Right lobe of liver (tissue), 6 donors: ENCODE results near the gene WDR73. TPM values are rescaled to one million over a fixed set of nuclear protein-coding genes. Genes with fewer than 3 reads are reported as not detected.
A peak's percentile ranks its signal among the peaks of the same experiment; 100 is the strongest.

Source experiments
- ATAC-seq, 4 donors: fragments of 200-7000 bp; cut with Tn5 transposase; one replicate each; pipeline ENCODE4 v1.9.1; 2020; ENCODE audit warnings: mild to moderate bottlenecking in 4 of 4, moderate library complexity in 4 of 4
- DNase-seq, 3 donors: peaks; one replicate each; pipeline ENCODE4 v3.0.0-alpha.2; 2020
- H3K27ac ChIP-seq, 3 donors: fragments of 200-600 bp; one replicate each; pipeline ENCODE4 v1.8.0; 2022
- H3K27me3 ChIP-seq, 2 donors: fragments of 200-600 bp; one replicate each; pipeline ENCODE4 v1.8.0; 2022
- H3K36me3 ChIP-seq, 4 donors: fragments of 200-600 bp; sonication (generic) in 1 of 4; one replicate each; pipeline versions ENCODE4 v1.5.1 to v1.8.0; 2017 to 2022; ENCODE audit warnings: control low read depth in 1 of 4
- H3K4me1 ChIP-seq, 4 donors: fragments of 200-600 bp; sonication (generic) in 1 of 4; one replicate each; pipeline versions ENCODE4 v1.5.1 to v1.8.0; 2017 to 2022; ENCODE audit warnings: control low read depth in 1 of 4
- H3K4me3 ChIP-seq, 3 donors: fragments of 200-600 bp; one replicate each; pipeline ENCODE4 v1.8.0; 2022
- H3K9me3 ChIP-seq, 4 donors: fragments of 200-600 bp; sonication (generic) in 1 of 4; one replicate each; pipeline versions ENCODE4 v1.5.1 to v1.8.0; 2017 to 2022; ENCODE audit warnings: control low read depth in 1 of 4
- CTCF ChIP-seq, 4 donors: fragments of 200-600 bp in 3 of 4; fragments of 450-650 bp in 1 of 4; IDR thresholded peaks; one replicate each; pipeline versions ENCODE4 v1.5.1 to v1.8.0; 2016 to 2022; ENCODE audit warnings: antibody characterized with exemption in 4 of 4, mild to moderate bottlenecking in 2 of 4
- POLR2A ChIP-seq: fragments of 450-650 bp; IDR thresholded peaks from one replicate; pipeline ENCODE4 v1.6.1; 2017; ENCODE audit warnings: antibody characterized with exemption, mild to moderate bottlenecking
- WGBS: methylation state at CpG from one replicate; pipeline ENCODE4 v1.1.6; 2018; ENCODE audit warnings: low coverage, low lambda C conversion rate; ENCODE audit not compliant: insufficient coverage; ENCODE audit errors: missing lambda C conversion rate; 5-methylcytosine and 5-hydroxymethylcytosine counted together
- intact Hi-C, 2 donors: fragments of 100-400 bp; cut with DNase I; formaldehyde crosslinking; loops; one replicate each; pipeline versions ENCODE4 v1.11.2 to v1.14.1; 2022
- long read RNA-seq: library from polyadenylated mRNA; unstranded; transcript quantifications from one replicate; pipeline ENCODE4 v2.0.0, GENCODE V29; 2019
- total RNA-seq, 6 experiments: library from RNA; depleted of rRNA in 2 of 6; stranded (reverse); fragments of >200 nt in 2 of 6; fragmentation: NEBNext Ultra II Directional in 3 of 6; extraction: Animal tissue kit (Norgen Biotek cat#: 25700) in 3 of 6; gene quantifications; one replicate each; pipeline versions ENCODE4 v1.1.0 to v1.2.4, GENCODE V29; 2016 to 2023
- donor health status: DM: no; HTN: yes; CAD: no.
- donor health status: DM: no; HTN: no; CAD: no.
- donor health status: DM: no; HTN: no; CAD: no.
- donor health status: DM: no; HTN: yes; CAD: no.
- donor health status: DM: no; HTN: yes; CAD: no.

WDR73 gene
- 10 to 100 TPM in 1 of 6 experiments, 1 to 10 TPM in 5; 6.3 to 11.1 (median 8.1) TPM for total RNA-seq
- long read RNA-seq, partial matches to known transcripts = 1 of 3 reads
- long read RNA-seq, other reads (novel, unspliced or antisense) = 2 of 3 reads

GRCh38 chr15:84653910-84654688 is at the start of gene WDR73:
TSS of gene WDR73 (minus strand) at chr15:84654283. CDS start at chr15:84654274, 9 bp downstream.
- under 1% methylated on average over 36 of the region's 49 CpGs for WGBS
- intact Hi-C loops = loop anchor here in 1 of 2 donors (10.0 kb wide), 2 partner anchors 61 to 231 kb away; partner anchors contain the start of genes SEC11A and SLC28A1
- Histone ChIP-seq H3K27me3 (no peaks in the 10 kb centered on the region), H3K27ac (peak within 1 kb of the TSS; percentile 59 to 75 (median 73)), H3K36me3 (peaks cover 0 to 20% (median 4%) of the 10 kb centered on the region in 4 donors), H3K4me1 (peaks cover 0 to 15% (median 0%) of the 10 kb centered on the region in 4 donors), H3K4me3 (peak within 1 kb of the TSS; percentile 77 to 98 (median 79)), H3K9me3 (no peaks in the 10 kb centered on the region)
- TF ChIP-seq POLR2A (peak; percentile 51), CTCF (IDR thresholded peaks at IDR 0.05) (no peak)
- DNase-seq = peak; percentile 98
- ATAC-seq = peak; percentile 89 to 91 (median 90)

- DNase-seq = peak in 1 of 3 donors; percentile 76
- 58% methylated on average over 5 of the region's 5 CpGs for WGBS
- Histone ChIP-seq H3K27me3 (no peaks in the 10 kb centered on the region), H3K9me3 (no peaks in the 10 kb centered on the region), H3K36me3 (no peaks in the 10 kb centered on the region), H3K4me3 (no peak overlapping the region), H3K4me1 (peaks cover 0 to 27% (median 10%) of the 10 kb centered on the region in 4 donors), H3K27ac (peak overlapping the region in 1 of 3 donors; percentile 38)
- intact Hi-C loops = no loop called here
- no peak for TF ChIP-seq CTCF (IDR thresholded peaks at IDR 0.05)
- TF ChIP-seq POLR2A = no peak
- ATAC-seq = peak; percentile 46 to 82 (median 56)
Measured at GRCh38 chr15:84703808-84704207, 49.7 kb upstream of the WDR73 start.

GRCh38 chr15:84702961-84703482 is 48.9 kb upstream of the WDR73 start:
- H3K4me3 ChIP-seq = no peak overlapping the region
- TF ChIP-seq CTCF (IDR thresholded peaks at IDR 0.05) (no peak), POLR2A (no peak)
- ATAC-seq (peak; percentile 88 to 93 (median 90)), DNase-seq (peak in 1 of 3 donors; percentile 80)
- H3K4me1 ChIP-seq = peaks cover 0 to 28% (median 12%) of the 10 kb centered on the region in 4 donors
- intact Hi-C loops = no loop called here
- H3K9me3 ChIP-seq = no peaks in the 10 kb centered on the region
- 23% methylated on average over 2 of the region's 4 CpGs for WGBS
- H3K36me3 ChIP-seq = no peaks in the 10 kb centered on the region
- H3K27me3 ChIP-seq = no peaks in the 10 kb centered on the region
- H3K27ac ChIP-seq = peak overlapping the region in 2 of 3 donors; percentile 33 to 38

GRCh38 chr15:84699538-84700191 is 45.6 kb upstream of the WDR73 start:
- H3K27me3 ChIP-seq = no peaks in the 10 kb centered on the region
- no peak for ATAC-seq
- DNase-seq = no peak
- no peak overlapping the region for H3K27ac ChIP-seq
- TF ChIP-seq POLR2A (no peak), CTCF (IDR thresholded peaks at IDR 0.05) (no peak)
- peaks cover 0 to 36% (median 19%) of the 10 kb centered on the region in 4 donors for H3K4me1 ChIP-seq
- intact Hi-C loops = no loop called here
- H3K36me3 ChIP-seq = no peaks in the 10 kb centered on the region
- H3K9me3 ChIP-seq = no peaks in the 10 kb centered on the region
- no peak overlapping the region for H3K4me3 ChIP-seq
- WGBS = 87% methylated on average over 7 of the region's 8 CpGs
